ENCODE measurements around the gene CLEC10A.

CLEC10A gene

DNA sequence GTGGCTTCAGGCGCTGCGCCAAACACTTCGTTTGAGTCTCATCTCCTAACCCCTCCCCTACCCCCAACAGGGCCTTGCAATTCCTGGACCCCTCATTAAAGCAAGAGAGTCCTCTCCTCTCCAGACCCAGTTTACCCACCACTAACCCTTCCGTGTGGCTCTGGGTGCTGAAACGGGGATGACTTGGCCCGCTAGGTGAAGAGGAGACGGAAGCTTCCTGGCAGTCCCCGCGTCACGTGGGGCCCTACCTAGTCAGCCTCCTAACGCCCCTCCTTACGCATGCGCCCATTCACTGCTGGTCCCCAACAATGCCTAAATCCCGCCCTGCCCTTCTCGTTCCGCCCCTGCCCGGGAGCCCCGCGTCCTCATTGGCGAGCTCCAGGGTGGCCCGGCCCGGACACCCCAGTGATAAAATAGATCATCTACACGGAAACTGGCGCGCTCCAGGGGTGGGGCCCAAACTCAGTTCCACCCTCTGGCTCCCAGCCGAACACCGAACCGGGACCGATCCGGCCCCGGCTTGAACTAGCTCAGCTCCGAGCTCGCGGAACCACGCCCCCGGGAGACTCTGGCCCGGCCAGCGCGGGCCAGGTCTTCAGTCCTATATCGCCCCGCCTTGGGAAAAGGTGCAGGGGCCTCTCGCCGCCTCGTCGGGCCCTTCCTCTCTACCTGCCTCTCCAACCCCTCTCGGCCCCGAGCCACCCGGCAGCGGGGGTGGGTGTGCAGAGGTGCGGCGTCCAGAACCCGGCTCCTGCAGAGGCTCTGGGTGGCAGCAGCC is 44.3 kb downstream of the CLEC10A start, which contains the start of gene SLC16A13:
Gene SLC16A13, plus strand, starts transcription at position 425 of the 778 bp plus-strand sequence. CDS start 368 bp downstream, outside the sequence.
- DNase-seq, result peak; percentile 90

DNA sequence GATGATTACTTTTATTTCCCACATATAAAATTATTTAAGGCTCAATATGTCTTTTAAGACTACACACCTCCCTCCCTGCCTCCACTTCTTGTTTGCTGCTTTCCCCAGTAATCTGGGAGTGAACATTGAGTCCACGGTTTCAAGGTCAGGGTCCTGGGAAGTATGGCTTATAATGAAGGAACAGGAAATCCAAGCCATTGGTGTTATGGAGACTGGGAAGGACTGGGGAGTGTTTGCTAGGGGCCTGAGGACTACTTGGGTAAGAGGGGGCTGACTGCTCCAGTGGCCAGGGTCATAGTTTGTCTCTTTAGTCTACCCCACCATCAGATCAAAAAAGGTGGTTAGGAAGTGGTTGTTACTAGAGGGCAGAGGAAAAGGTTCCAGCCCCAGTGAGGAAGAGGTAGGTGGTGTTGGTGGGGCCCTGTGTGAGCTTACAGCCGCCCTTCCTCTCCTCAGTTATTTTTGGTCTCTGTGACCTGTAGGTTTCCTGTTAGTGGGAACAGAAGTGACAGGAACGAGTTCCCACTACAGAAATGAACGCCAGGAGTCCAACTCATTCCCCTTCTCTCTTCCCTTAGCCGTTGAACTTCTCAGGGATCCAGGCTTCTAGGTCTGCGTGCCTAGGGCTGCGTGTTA is 45.0 kb downstream of the CLEC10A start:
- no peak for DNase-seq

- no peak for DNase-seq
Measured at GRCh38 chr17:7029659-7030058, 50.4 kb downstream of the CLEC10A start.

DNA sequence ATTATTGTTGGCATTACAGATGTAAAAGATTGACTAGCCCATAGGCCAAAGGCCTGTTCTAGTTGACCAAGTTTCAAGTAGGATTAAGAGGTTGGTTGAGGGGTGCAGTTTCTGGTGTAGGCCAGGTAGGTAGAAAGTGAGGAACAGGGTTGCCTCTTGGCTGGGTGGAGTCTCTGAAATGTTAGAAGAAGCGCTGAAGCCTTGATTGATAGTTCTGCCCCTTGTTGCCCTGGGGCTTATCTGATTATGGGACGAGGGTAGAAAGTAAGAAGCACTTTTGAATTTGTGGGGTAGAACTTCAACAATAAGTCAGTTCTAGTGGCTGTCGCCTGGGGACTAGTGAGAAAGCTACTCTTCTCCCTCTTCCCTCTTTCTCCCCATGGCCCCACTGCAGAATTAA is 51.0 kb downstream of the CLEC10A start:
- DNase-seq, result no peak

DNA sequence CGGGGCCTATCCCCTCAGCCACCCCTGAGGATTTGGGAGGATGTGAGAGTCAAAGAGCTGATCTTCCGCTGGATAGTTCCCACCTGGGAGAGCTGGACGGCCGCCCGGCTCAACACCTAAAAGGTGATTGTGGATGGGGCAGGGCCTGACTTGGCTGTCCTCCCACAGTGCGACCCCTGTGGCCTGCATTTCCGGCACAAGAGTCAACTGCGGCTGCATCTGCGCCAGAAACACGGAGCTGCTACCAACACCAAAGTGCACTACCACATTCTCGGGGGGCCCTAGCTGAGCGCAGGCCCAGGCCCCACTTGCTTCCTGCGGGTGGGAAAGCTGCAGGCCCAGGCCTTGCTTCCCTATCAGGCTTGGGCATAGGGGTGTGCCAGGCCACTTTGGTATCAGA is 52.7 kb downstream of the CLEC10A start:
- DNase-seq, result no peak

DNA sequence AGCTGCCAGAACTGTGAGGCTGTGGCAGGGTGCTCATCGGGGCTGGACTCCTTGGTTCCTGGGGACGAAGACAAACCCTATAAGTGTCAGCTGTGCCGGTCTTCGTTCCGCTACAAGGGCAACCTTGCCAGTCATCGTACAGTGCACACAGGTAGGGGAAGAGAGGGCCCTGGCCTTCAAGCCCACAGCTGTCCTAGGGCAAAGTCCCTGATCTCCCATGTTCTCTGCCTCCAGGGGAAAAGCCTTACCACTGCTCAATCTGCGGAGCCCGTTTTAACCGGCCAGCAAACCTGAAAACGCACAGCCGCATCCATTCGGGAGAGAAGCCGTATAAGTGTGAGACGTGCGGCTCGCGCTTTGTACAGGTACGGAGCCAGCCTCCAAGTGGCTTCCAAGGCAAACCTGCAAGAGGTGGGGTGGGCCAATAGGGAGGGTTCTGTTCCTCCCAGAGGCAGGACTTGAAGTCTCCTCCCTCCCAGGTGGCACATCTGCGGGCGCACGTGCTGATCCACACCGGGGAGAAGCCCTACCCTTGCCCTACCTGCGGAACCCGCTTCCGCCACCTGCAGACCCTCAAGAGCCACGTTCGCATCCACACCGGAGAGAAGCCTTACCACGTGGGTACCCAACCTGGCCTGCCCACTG is 53.5 kb downstream of the CLEC10A start:
- DNase-seq, result no peak

GRCh38 chr17:7025245-7025644 is 54.8 kb downstream of the CLEC10A start:
- no peak for DNase-seq

Measured in NCI-H82 (cell line).